IPS-NIHi7 (cell line): Measurements from ENCODE around the gene CHID1.
A peak's percentile ranks its signal among the peaks of the same experiment; 100 is the strongest.

ENCODE experiments used
- DNase-seq: peaks from one replicate; pipeline ENCODE4 v3.0.0; 2012; ENCODE audit warnings: mixed read lengths; ENCODE audit errors: extremely low spot score

CHID1 gene

DNA sequence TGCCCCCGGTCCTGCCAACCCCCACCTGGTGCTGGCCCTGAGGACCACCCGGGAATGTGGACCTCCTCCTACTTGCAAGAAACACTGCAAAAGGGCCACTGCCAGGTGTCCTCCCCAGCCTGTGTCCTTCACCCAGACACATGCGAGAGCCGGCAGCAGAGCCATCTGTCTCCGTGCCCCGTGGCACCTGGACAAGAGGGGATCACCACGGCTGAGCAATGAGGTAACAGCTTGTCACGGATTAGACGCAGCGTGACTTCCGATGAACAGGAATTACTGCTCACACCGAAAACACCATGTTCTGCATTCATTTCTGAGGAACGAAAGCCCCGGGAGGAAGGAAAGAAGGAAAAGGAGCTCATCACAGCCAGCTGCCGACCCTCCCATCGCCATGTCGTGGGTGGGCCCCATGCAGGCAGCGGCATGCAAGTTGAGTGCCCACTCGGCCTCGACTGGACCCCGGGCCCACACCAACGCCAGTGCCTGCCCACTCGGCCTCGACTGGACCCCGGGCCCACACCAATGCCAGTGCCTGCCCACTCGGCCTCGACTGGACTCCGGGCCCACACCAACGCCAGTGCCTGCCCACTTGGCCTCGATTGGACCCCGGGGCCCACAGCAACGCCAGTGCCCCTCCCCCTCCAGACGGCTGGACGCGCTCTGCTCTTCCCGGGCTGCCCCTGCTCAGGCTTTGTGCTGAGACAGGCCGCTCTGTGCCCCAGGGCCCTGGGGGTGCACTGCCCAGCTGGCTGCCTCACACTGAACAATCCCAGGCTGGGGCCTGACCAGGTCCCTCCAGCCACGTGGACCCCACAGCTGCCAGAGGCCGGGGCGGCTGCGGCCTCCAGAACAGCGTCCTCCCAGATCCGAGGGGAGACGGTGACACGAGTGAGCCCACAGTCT is 22.0 kb downstream of the CHID1 start:
- DNase-seq: no peak

DNA sequence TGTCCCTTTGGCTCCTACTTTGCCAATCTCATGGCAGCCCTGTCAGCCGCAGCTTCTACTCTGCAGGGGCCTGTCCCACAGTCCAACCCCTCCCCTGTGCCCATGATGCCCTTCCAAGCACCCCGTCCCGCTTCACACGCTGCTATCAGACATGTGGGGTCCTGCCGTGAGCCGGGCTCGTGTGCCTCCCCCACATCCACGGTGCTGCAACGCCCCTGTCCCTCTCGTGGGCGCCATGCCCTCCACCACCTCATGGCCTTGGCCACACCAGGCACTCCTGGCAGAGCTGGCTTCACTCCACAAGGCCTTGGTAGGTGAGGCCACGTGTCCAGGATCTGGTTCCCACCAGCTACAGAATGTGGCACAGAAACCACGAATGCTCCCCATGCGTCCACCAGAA is 23.0 kb downstream of the CHID1 start:
- DNase-seq: no peak

DNA sequence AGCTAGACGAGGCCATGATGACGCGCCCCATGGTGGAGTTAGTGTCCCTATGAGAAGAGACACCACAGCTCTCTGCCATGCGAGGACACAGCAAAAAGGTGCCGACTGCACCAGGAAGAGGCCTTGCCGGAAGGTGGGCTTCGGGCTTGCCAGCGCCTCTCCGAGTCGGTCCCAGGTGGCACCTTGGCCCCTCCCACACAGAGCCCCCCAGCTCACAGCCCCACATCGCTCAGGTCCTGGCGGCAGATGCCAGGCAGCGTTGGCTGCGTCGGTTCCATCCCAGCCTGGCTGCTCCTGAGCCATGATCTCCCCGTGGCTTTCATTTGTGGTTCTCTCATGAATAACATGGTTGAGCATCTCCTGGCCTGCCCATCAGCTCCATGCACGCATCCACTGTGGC is 24.0 kb downstream of the CHID1 start:
- no peak for DNase-seq

DNA sequence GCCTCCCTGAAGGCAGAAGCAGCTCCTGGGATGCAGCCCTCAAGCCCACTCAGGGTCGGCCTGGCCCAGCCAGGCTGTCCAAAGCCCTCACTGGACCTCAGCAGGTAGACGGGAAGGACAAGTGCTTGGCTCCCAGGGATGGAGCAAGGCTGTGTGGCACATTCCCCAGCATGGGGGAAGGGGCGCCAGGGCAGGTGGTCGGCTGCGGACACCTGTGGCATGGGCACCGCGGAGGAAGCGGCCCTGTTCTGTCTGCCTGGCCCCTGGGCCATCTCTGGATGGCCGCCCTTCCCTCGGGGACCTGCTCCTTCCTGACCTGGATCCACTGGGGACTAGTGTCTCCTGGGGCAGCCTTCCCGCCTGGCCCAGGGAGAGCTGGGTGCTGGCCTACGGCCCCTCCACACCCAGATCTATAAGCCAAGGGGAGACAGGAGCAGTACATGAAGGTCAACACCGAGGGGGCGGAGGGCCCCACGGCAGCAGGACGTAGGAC is 26.0 kb downstream of the CHID1 start:
- DNase-seq: no peak

DNA sequence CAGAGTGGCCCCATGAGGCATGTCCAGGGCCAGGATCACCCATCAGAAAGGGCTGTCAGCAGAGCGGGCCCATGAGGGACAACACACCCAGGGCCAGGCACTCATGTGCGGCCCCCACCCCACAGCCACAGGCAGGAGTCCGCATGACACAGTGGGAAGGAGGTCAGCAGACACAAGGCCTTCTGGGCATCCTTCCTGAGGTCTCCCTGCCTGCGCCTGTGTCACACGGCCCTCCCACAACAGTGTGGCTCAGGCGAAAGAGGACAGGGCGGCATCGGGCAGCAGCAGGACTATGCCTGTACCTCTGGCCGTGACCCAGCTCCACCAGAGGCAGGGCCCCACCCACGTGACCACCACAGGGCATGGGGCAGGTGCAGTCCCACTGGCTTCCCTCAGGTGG is 27.1 kb downstream of the CHID1 start:
- DNase-seq: no peak

DNA sequence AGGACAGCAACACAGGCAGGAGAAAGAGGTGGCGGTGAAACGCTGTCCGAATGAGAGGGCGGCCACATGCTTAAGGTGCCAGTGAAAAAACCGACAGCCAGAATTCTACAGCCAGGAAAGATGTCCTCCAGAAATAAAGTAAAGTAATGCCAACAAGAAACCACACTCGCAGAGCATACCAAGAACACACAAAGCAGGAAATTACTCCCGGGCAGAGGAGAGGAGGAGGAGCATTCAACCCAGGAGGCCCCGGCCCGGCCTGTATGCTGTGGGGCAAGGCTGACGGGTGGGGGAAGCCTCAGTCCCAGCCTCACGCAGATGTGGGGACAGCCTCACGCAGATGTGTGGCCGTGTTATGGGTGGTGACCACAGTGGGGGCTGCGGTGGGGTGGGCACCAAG is 28.0 kb downstream of the CHID1 start:
- no peak for DNase-seq

DNA sequence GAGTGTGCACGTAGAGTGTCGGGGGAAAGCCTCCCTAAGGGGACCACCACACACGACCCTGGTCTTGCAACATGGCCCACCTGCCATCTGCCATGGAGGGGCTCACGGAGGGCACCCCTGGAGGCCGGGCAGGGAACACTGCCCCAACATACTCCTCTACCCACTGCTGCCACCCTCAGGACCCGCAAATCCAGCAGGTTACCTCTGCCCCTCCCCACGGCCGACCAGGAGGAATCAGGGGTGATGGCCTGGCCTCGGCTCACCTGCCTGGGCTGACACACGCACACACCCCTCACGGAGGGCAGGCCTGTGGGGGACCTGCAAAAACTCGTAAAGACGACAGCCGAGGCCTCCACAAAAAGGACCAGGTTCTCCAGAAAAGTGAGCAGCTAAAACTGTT is 30.2 kb downstream of the CHID1 start:
- no peak for DNase-seq

DNA sequence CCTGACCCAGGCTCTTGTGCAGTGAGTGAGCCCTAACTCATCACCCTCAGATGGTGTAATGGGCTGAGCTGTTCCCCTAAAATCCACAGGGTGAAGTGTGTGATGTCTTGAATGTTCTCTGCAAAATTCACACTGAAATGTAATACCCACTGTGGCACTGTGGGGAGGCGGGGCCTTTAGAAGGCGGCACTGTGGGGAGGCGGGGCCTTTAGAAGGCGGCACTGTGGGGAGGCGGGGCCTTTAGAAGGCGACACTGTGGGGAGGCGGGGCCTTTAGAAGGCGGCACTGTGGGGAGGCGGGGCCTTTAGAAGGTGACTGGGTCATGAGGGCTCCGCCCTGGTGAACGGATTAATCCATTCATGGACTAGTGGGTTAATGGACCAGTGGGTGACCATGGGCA is 33.0 kb downstream of the CHID1 start:
- peak; percentile 57 for DNase-seq

DNA sequence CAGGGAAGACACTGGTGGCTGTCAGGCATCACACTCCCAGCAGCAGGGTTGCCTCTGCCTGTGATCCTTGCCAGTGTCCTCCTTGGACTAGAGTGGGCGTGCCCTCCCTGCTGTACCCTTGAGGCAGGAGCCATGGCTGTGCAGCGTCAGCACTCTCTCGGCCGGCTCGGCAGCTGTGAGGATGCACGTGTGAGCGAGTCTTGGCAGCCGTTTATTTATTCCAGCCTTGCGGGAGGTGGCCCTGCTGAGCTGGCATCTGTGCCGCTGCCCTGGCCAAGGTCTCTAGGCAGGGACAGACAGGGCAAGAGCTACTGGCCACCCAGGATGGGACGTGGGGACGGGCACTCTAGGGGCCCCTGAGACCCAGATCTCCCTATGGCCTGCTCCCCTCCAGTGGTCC is 34.1 kb downstream of the CHID1 start:
- DNase-seq: no peak

DNA sequence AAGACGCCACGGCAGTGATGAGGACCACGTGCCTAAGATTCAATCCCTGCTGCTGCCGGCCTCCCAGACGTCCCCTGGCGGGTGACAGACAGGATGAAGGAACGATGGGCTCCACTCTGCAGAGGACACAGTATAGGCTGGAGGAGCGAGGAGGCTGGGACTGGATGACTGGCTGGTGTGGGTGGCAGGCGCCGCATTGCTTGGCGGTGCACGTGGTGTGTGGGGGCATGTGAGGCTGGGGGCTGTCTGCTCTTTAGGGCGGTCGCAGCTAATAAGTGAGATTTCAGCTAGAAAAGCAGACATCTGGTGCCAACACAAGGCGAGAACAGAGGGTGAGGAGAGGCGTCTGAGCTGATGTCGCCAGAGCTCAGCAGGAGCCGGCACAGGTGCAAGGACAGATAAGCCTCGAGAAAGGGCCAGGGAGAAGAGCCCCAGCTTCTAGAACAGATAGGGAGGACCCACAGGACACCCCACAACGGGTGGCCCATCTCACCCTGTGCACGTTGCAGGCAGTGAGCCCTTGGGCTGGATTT is 34.8 kb downstream of the CHID1 start:
- no peak for DNase-seq

DNA sequence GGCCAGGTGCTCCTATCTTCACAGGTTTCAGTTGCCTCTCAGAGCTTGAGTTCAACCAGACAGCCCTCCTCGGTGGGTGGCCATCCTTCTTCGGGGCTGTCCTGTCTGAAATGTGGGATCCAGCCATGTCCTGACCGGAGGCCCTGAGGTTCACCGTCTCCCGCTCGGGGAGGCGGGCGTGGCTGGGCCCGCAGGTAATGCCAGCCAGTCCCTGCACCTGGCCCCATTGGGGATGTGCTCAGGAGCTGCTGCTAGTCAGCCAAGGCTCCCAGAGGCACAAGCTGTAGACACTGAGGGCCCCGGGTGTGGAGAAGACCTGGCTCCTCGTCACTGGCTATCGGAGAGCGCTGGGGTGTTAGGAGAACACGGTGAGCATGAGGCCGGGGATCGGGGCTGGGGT is 35.4 kb downstream of the CHID1 start:
- no peak for DNase-seq

DNA sequence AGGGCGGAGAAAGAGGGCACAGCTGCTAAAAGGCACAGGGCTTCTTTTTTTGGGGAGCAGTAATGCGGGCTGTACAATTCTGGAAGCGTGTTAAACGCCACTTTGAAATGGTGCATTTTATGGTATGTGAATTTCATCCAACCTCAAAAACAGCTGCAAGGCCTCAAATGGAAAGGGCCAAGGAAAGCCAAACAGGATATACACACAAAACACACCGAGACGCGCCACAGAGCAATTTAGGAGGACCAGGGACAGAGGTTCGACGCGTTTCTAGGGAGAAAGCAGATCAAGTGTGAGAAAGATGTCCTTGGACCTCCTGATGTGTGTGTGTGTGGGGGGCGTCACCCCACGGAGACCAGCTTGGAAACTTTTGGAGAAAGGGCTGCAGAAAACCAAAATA is 36.9 kb downstream of the CHID1 start:
- DNase-seq: no peak

DNA sequence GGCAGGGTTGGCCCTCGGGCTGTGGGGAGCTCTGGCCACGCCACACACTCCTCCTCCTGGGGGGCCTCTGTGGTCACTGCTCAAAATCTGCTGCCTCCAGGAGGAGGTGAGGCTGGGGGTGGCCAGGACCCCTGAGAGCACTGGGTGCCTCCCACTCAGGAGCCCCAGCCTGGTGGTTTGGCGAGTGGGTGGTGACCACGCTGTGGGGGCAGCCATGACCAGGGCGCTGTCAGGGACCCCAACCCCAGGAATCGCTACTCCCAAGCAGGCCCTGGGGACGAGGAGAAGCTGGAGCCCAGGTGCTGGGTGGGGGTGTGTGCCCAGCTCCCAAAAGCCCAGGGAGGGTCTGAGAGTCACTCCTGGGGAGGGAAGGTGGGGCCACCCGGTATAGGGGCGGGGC is 37.8 kb downstream of the CHID1 start:
- DNase-seq: no peak

DNA sequence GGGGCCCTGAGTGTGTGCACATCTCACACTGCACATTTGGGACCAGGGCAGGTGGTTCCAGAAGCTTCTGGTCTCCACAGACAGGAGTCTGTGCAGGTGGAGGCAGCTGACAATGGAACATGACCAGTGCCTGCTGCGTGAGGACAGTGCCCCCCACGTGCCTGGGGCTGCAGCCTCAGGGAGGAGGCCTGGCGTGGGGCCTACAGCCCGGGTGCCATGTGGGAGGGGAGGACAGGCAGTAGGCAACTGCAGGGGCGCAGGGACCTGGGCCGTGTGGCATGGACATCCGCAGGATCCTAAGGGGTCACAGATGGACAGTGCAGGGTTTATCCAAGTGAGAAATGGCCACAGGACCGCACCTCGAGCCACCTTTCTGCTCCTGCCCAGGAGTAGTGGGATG is 39.1 kb downstream of the CHID1 start:
- no peak for DNase-seq

DNA sequence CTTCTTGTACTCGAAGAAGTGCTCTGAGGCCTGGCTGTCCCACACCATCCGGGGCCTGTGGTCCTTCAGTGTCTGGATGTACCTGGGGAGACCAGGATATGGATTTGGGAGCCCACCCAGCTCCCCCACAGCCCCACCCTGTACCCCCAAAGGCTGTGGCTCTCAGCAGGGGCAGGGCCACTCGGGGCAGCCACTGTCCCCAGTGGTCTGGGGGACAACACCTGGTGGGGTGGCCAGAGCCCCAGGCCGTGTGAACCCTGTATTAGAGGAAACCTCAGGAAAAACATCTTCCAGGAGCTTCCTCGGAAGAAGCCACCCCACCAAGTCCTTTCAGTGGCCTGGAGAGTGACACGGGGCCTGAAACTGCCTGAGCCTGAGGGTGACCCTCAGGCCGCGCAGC is 40.2 kb downstream of the CHID1 start:
- DNase-seq: no peak

DNA sequence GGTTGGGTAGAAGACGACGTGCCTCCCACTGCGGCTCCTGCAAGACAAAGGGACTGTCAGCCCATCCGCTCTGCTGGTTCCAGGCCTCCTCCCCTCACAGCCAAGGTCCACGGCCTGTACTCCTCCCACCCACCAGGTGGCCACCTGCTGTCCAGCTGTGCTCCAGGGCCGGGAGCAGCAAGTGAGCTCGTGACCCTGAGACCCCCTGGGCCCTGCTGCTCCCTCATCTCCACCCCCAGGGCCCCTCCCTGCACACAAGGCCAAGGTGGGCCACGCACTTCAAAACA is 40.5 kb downstream of the CHID1 start:
- DNase-seq: peak; percentile 54

DNA sequence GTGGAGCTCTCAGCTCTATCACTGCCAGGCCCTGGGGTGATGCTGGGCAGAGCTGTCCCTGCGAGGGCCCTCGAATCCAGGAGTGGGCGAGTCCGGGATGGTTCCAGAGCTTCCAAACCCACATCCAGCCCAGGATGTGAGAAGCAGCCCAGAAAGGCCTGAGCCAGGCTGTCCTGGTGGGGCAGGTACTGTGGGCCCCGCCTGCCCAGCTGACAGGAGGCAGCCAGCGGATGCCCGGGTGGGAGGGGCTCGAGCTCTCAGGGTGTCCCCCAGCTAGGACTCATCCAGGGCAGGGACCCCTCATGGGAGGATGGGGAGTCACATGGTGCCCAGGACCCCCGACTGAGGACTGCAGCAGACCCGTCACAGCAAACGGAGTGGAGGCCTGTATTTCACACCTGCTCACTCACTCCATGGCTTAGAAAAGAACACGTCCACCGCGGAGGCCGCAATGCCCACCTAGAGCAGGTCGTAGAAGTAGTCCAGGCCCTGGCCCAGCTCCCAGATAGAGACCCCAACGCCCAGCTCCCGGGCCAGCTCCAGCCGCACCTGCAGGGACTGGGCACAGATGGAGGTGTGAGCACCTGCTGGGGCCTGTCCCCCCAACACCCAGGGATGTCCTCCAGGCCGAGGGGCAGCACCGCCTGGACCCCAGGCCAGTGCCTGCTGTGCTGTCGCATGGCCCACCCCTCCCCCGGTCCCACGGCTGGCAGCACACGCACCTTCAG is 41.0 kb downstream of the CHID1 start:
- no peak for DNase-seq

DNA sequence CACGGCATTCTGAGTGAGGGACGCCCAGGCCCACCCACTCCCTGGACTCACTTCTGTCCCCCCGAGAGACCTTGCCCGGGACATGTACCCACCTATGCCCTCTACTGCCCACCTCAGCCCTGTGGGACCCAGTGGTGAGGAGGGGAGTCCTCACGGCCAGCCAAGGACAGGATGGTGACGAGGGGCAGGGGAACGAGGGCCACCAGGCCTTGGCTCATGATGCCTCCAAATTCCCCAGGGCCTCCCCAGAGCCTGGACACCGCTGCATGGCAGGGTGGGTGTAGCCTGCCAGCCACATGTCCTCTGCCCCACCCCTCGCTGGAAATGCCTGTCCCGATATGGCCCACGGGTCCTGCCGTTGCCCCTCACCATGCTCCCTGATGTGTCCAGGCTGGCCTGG is 41.8 kb downstream of the CHID1 start:
- DNase-seq: no peak

DNA sequence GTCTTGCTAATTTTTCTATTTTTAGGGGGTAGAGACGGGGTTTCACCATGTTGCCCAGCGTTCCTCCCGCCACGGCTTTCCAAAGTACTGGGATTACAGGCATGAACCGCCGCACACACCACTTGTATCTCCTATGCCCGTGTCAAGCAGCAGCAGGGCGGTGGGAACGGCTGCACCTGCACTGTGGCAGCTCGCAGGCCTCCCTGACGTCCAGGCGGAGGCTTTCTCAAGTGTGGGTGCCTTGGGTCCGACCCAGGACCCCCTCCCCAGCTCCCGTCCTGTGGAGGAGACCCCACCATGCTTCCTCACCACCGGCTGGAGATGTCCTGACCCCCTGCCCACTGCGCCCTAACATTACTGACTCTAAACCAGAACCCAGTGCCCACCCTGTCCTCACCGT is 42.2 kb downstream of the CHID1 start:
- DNase-seq: no peak

DNA sequence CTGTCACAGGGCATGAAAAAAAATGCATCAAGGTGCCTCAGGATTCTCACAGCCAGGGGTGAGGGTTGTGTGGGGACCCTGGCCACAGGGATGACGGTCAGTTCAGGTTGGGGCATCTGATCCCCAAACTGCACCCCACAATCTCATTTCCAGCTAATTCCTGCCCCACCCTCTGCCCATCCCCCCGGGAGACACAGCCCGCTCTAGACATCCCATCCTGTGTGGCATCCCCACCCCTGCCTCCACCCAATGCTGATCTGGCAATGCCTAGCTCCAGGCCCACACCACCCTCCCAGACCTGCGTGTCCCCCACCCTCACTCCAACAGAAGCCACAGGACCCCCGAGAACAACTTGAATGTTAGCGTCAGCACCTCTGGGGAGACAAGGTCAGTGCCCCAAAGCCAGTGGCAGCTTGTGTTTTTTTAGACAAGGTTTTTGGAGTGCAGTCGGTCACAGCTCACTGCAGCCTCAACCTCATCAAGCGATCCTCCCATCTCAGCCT is 42.7 kb downstream of the CHID1 start:
- no peak for DNase-seq

DNA sequence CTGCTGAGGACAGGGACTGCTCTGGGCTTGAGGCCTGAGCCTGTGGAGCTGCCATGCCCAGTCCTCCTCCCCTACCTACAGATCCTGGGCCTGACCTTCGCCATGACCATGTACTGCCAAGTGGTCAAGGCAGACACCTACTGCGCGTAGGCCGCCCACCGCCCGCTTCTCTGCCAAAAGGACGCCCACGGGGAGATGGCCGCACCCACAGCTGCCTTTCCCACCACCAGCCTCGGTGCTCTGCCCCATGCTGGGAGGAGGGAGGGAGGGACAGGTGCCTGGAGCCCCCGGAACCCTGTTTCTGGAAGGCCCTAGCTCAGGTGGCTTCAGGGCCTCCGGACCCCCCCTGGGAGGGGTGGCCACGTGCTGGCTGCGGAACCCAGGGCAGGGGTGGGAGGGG is 44.1 kb downstream of the CHID1 start:
- no peak for DNase-seq

DNA sequence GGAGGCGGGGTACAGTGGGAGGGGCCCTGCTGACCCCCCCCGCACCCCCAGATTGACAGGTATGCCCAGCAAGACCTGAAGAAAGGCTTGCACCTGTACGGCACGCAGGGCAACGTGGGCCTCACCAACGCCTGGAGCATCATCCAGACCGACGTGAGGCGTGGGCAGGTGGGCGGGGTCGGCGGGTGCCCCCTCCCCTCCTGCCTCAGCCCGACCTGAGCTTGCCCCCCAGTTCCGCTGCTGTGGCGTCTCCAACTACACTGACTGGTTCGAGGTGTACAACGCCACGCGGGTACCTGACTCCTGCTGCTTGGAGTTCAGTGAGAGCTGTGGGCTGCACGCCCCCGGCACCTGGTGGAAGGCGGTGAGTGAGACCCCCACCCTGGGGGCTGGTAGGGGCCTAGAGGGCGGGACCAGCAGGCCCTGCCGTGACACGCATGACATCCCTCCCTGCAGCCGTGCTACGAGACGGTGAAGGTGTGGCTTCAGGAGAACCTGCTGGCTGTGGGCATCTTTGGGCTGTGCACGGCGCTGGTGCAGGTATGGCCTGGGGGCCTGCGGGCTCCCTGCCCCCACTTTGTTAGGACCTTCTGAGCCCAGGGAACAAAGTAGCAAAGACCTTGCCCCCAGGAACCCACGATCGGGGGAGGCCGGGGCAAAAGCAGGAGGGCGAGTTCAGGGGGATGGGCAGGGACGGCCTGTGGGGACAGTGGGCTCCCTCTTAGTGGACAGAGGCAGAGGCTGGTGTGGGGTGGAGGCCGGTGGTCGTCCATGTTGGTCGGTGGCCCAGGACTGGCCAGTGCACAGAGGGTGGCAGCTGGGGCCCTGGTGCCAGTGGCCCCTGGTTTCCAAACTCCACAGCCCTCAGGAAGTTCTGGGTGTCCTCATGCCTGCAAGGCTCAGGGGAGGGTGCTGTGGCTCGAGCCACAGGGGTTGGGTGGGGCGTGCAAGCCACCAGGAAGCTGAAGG is 44.9 kb downstream of the CHID1 start:
- DNase-seq: no peak
